ENCODE measurements around the gene ACADVL. TPM values are rescaled to one million over a fixed set of nuclear protein-coding genes. Genes with fewer than 3 reads are reported as not detected.

Gene ACADVL
- total RNA-seq, 4 donors from 2014 or later, result 565 to 1,687 (median 703) TPM

DNA sequence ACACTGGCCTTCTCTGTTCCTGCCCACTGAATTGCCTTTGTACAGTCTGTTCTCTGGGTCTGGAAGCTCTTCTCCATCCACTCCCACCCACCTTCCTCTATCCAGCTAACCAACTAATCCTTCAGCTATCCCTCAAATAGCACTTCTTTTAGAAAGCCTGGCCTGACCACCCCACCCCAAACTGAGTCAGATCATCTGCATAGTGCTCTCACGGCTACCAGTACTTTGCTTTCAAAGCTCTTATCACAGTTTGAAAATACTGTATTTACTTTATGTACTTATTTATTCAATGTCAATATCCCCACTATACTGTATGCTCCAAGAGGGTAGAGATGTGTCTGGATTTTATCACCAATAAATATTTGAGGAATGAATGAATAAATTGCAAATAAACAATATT, 47.0 kb downstream of the ACADVL start:
- peaks cover 24% of the 10 kb centered on the region for H3K27me3 ChIP-seq

More for the DNA sequence above, 47.0 kb downstream of the ACADVL start:
- H3K4me3 ChIP-seq, result no peak overlapping the region
- TF ChIP-seq EP300 (IDR thresholded peaks at IDR 0.05) (no peak), POLR2A (IDR thresholded peaks at IDR 0.05) (no peak), POLR2AphosphoS5 (IDR thresholded peaks at IDR 0.05) (no peak)
- TF ChIP-seq, protein P1, sequence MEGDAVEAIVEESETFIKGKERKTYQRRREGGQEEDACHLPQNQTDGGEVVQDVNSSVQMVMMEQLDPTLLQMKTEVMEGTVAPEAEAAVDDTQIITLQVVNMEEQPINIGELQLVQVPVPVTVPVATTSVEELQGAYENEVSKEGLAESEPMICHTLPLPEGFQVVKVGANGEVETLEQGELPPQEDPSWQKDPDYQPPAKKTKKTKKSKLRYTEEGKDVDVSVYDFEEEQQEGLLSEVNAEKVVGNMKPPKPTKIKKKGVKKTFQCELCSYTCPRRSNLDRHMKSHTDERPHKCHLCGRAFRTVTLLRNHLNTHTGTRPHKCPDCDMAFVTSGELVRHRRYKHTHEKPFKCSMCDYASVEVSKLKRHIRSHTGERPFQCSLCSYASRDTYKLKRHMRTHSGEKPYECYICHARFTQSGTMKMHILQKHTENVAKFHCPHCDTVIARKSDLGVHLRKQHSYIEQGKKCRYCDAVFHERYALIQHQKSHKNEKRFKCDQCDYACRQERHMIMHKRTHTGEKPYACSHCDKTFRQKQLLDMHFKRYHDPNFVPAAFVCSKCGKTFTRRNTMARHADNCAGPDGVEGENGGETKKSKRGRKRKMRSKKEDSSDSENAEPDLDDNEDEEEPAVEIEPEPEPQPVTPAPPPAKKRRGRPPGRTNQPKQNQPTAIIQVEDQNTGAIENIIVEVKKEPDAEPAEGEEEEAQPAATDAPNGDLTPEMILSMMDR (IDR thresholded peaks at IDR 0.05), result no peak
- H3K36me3 ChIP-seq, result no peaks in the 10 kb centered on the region
- no peaks in the 10 kb centered on the region for H3K9me3 ChIP-seq
- 72% methylated on average over 1 of the region's 1 CpG for WGBS
- peaks cover 19% of the 10 kb centered on the region for H3K4me1 ChIP-seq
- no peak for DNase-seq (ENCODE audit: low spot score in 2 of 2)
- no peak overlapping the region for H3K27ac ChIP-seq

Other genes starting within 250 kb of the ACADVL start
- gene ALOX12, start 223.9 kb upstream of the ACADVL start, total RNA-seq, result 10 to 100 TPM in 3 of 4 donors, 1 to 10 TPM in 1; 9.8 to 34.4 (median 22.8) TPM
- 100 to 1,000 TPM in 3 of 4 donors, 10 to 100 TPM in 1; 82.2 to 235 (median 219) TPM for gene RNASEK, start 207.3 kb upstream of the ACADVL start, total RNA-seq
- gene BCL6B, start 196.9 kb upstream of the ACADVL start, total RNA-seq, result 1 to 10 TPM; 1.6 to 3.1 (median 1.8) TPM
- gene SLC16A13, start 183.9 kb upstream of the ACADVL start, total RNA-seq, result 1 to 10 TPM; 1.5 to 4.9 (median 3.7) TPM
- 10 to 100 TPM in 1 of 4 donors, 1 to 10 TPM in 2, under 1 TPM in 1; 0.26 to 10.8 (median 5.5) TPM for gene SLC16A11, start 175.8 kb upstream of the ACADVL start, total RNA-seq
- 1 to 10 TPM; 1.6 to 3.3 (median 1.7) TPM for gene CLEC10A, start 139.7 kb upstream of the ACADVL start, total RNA-seq
- 10 to 100 TPM in 1 of 4 donors, 1 to 10 TPM in 3; 3.4 to 11.8 (median 6.8) TPM for gene ASGR2, start 105.1 kb upstream of the ACADVL start, total RNA-seq
- gene ASGR1, start 40.6 kb upstream of the ACADVL start, total RNA-seq, result 1 to 10 TPM; 1.3 to 2.3 (median 2.0) TPM
- gene DLG4, start 102 bp upstream of the ACADVL start, total RNA-seq, result 10 to 100 TPM in 1 of 4 donors, 1 to 10 TPM in 3; 2.9 to 12.7 (median 3.2) TPM
- gene DVL2, start 14.6 kb downstream of the ACADVL start, total RNA-seq, result 10 to 100 TPM; 53.2 to 78.1 (median 55.5) TPM
- 10 to 100 TPM; 19.0 to 35.0 (median 29.1) TPM for gene PHF23, start 19.5 kb downstream of the ACADVL start, total RNA-seq
- 100 to 1,000 TPM; 446 to 840 (median 533) TPM for gene GABARAP, start 22.5 kb downstream of the ACADVL start, total RNA-seq
- gene CTDNEP1, start 31.8 kb downstream of the ACADVL start, total RNA-seq, result 10 to 100 TPM; 54.7 to 80.6 (median 72.1) TPM
- gene ELP5, start 32.3 kb downstream of the ACADVL start, total RNA-seq, result 10 to 100 TPM; 13.6 to 29.7 (median 20.3) TPM
- 10 to 100 TPM in 2 of 4 donors, 1 to 10 TPM in 2; 7.7 to 14.5 (median 11.0) TPM for gene CLDN7, start 42.5 kb downstream of the ACADVL start, total RNA-seq
- gene SLC2A4, start 61.8 kb downstream of the ACADVL start, total RNA-seq, result 10 to 100 TPM in 2 of 4 donors, 1 to 10 TPM in 2; 2.4 to 19.4 (median 10.8) TPM
- gene YBX2, start 74.7 kb downstream of the ACADVL start, total RNA-seq, result 1 to 10 TPM; 1.9 to 9.7 (median 4.0) TPM
- gene EIF5A, start 87.7 kb downstream of the ACADVL start, total RNA-seq, result 100 to 1,000 TPM; 172 to 314 (median 239) TPM
- 100 to 1,000 TPM in 1 of 4 donors, 10 to 100 TPM in 3; 77.4 to 123 (median 87.0) TPM for gene GPS2, start 95.4 kb downstream of the ACADVL start, total RNA-seq
- gene NEURL4, start 109.4 kb downstream of the ACADVL start, total RNA-seq, result 10 to 100 TPM; 11.7 to 51.3 (median 20.6) TPM
- 10 to 100 TPM in 1 of 4 donors, 1 to 10 TPM in 2, under 1 TPM in 1; 0.70 to 12.4 (median 4.5) TPM for gene ACAP1, start 116.6 kb downstream of the ACADVL start, total RNA-seq
- gene KCTD11, start 132.2 kb downstream of the ACADVL start, total RNA-seq, result 10 to 100 TPM in 3 of 4 donors, 1 to 10 TPM in 1; 9.1 to 50.1 (median 32.4) TPM
- under 1 TPM in 1 of 4 donors, not detected in 3; 0.44 TPM for gene TMEM95, start 135.2 kb downstream of the ACADVL start, total RNA-seq
- gene TNK1, start 161.2 kb downstream of the ACADVL start, total RNA-seq, result 10 to 100 TPM; 15.3 to 42.9 (median 20.7) TPM
- 10 to 100 TPM; 21.6 to 55.3 (median 40.7) TPM for gene PLSCR3, start 174.6 kb downstream of the ACADVL start, total RNA-seq
- 100 to 1,000 TPM in 2 of 4 donors, 10 to 100 TPM in 2; 53.5 to 128 (median 89.6) TPM for gene TMEM256, start 184.2 kb downstream of the ACADVL start, total RNA-seq
- 10 to 100 TPM in 1 of 4 donors, 1 to 10 TPM in 3; 5.9 to 17.9 (median 8.1) TPM for gene NLGN2, start 187.9 kb downstream of the ACADVL start, total RNA-seq
- gene SPEM1, start 200.4 kb downstream of the ACADVL start, total RNA-seq, result not detected
- gene SPEM2, start 205.7 kb downstream of the ACADVL start, total RNA-seq, result not detected
- not detected for gene SPEM3, start 208.9 kb downstream of the ACADVL start, total RNA-seq
- 10 to 100 TPM; 18.7 to 24.5 (median 19.5) TPM for gene TMEM102, start 215.5 kb downstream of the ACADVL start, total RNA-seq
- gene FGF11, start 219.6 kb downstream of the ACADVL start, total RNA-seq, result 10 to 100 TPM; 10.3 to 28.5 (median 12.5) TPM
- gene CHRNB1, start 225.1 kb downstream of the ACADVL start, total RNA-seq, result 10 to 100 TPM in 2 of 4 donors, 1 to 10 TPM in 2; 7.3 to 11.3 (median 9.7) TPM